Colon (tissue), 2 donors: ENCODE data around the gene CALR3.
"Not testable (repeated sequence)": the region's sequence is repeated elsewhere in the genome, so short reads cannot be mapped to it uniquely, and the experiment has no call there.

ENCODE experiments used
- FAIRE-seq: peaks from 2 replicates; lab custom pipeline; 2012; peaks lifted over from hg19 to GRCh38; lab: Jason Lieb, UNC
- donor health status: control.
- donor health status: control.

Gene CALR3

GRCh38 chr19:16524991-16525734, 29.2 kb upstream of the CALR3 start:
- FAIRE-seq: no peak

- FAIRE-seq: no peak
Observed at GRCh38 chr19:16522559-16523377, 26.8 kb upstream of the CALR3 start.

- no peak for FAIRE-seq
Observed at GRCh38 chr19:16521715-16522289, 25.8 kb upstream of the CALR3 start.

GRCh38 chr19:16520986-16521624, 25.1 kb upstream of the CALR3 start:
- no peak for FAIRE-seq

GRCh38 chr19:16520074-16520973, 24.4 kb upstream of the CALR3 start:
- FAIRE-seq: no peak

GRCh38 chr19:16519230-16519687, 23.3 kb upstream of the CALR3 start:
- no peak for FAIRE-seq

GRCh38 chr19:16518483-16519229, 22.7 kb upstream of the CALR3 start:
- FAIRE-seq: no peak

GRCh38 chr19:16518061-16518460, 22.1 kb upstream of the CALR3 start:
- no peak for FAIRE-seq

- FAIRE-seq: no peak
Observed at GRCh38 chr19:16516923-16517610, 21.1 kb upstream of the CALR3 start.

GRCh38 chr19:16516381-16516780, 20.4 kb upstream of the CALR3 start:
- no peak for FAIRE-seq

GRCh38 chr19:16514383-16515019, 18.5 kb upstream of the CALR3 start:
- no peak for FAIRE-seq

- FAIRE-seq: not testable (repeated sequence)
Observed at GRCh38 chr19:16512611-16513010, 16.6 kb upstream of the CALR3 start.

- no peak for FAIRE-seq
Observed at GRCh38 chr19:16509141-16510061, 13.4 kb upstream of the CALR3 start.

- FAIRE-seq: no peak
Observed at GRCh38 chr19:16508546-16508945, 12.6 kb upstream of the CALR3 start.

- FAIRE-seq: no peak
Observed at GRCh38 chr19:16506961-16507360, 11.0 kb upstream of the CALR3 start.

GRCh38 chr19:16506161-16506560, 10.2 kb upstream of the CALR3 start:
- not testable (repeated sequence) for FAIRE-seq

- FAIRE-seq: no peak
Observed at GRCh38 chr19:16504271-16504670, 8.3 kb upstream of the CALR3 start.

- no peak for FAIRE-seq
Observed at GRCh38 chr19:16497837-16498236, 1.9 kb upstream of the CALR3 start.
